Endothelial cell of umbilical vein (primary cell): ENCODE results near the gene SRGAP1.
"Not testable (repeated sequence)": the region's sequence is repeated elsewhere in the genome, so short reads cannot be mapped to it uniquely, and the experiment has no call there.

Source experiments
- CTCF ChIP-seq, 2 donors: IDR thresholded peaks; 1 replicate in 1 of 2; 2 replicates in 1 of 2; pipeline ENCODE4 v1.5.1; 2011; ENCODE audit warnings: low read length in 2 of 2, mild to moderate bottlenecking in 2 of 2, moderate library complexity in 2 of 2, control low read depth in 1 of 2, inconsistent platforms in 1 of 2, low read depth in 1 of 2; ENCODE audit not compliant: insufficient read depth in 1 of 2; ENCODE audit errors: extremely low read depth in 1 of 2
- GATA2 ChIP-seq: IDR thresholded peaks from 2 replicates; pipeline ENCODE4 v1.7.0; 2011; ENCODE audit warnings: low read depth, mild to moderate bottlenecking, moderate library complexity, mixed read lengths, low read length; ENCODE audit not compliant: insufficient read length, insufficient read depth
- POLR2A ChIP-seq: IDR thresholded peaks from 2 replicates; pipeline ENCODE4 v1.6.1; 2012; ENCODE audit warnings: low read depth, mild to moderate bottlenecking, control low read depth, low read length

- not testable (repeated sequence) for TF ChIP-seq CTCF (IDR thresholded peaks at IDR 0.05; ENCODE audit: extremely low read depth in 1 of 2, insufficient read depth in 1 of 2, low read depth in 1 of 2, low read length in 2 of 2); GATA2; POLR2A
Measured at GRCh38 chr12:64132672-64133071, 288.2 kb downstream of the SRGAP1 start.
